ENCODE results near the gene SAMMSON.

SAMMSON gene

DNA sequence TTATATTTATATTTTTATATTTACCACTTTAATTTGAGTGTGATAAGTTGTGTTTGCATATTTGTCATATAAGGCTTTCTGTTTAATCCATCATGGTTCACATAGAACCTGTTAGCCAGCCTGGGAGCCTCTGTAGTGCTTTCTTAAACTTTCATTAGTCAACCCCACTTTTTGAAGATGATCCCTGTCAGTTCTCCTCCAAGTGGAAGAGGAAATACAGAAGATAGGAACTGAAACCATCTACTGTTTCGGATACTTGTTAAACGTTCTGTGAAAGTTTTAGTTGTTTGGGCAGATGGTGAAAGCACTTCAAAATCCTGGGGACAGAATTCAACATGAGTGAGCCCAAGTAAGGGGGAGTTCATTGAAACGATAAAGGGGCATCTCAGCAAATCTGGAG, 4.6 kb upstream of the SAMMSON start:
- TF ChIP-seq, protein P1, sequence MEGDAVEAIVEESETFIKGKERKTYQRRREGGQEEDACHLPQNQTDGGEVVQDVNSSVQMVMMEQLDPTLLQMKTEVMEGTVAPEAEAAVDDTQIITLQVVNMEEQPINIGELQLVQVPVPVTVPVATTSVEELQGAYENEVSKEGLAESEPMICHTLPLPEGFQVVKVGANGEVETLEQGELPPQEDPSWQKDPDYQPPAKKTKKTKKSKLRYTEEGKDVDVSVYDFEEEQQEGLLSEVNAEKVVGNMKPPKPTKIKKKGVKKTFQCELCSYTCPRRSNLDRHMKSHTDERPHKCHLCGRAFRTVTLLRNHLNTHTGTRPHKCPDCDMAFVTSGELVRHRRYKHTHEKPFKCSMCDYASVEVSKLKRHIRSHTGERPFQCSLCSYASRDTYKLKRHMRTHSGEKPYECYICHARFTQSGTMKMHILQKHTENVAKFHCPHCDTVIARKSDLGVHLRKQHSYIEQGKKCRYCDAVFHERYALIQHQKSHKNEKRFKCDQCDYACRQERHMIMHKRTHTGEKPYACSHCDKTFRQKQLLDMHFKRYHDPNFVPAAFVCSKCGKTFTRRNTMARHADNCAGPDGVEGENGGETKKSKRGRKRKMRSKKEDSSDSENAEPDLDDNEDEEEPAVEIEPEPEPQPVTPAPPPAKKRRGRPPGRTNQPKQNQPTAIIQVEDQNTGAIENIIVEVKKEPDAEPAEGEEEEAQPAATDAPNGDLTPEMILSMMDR (IDR thresholded peaks at IDR 0.05; ENCODE audit: extremely low read depth, missing control alignments) = no peak
- no peak for DNase-seq (ENCODE audit: low spot score)

DNA sequence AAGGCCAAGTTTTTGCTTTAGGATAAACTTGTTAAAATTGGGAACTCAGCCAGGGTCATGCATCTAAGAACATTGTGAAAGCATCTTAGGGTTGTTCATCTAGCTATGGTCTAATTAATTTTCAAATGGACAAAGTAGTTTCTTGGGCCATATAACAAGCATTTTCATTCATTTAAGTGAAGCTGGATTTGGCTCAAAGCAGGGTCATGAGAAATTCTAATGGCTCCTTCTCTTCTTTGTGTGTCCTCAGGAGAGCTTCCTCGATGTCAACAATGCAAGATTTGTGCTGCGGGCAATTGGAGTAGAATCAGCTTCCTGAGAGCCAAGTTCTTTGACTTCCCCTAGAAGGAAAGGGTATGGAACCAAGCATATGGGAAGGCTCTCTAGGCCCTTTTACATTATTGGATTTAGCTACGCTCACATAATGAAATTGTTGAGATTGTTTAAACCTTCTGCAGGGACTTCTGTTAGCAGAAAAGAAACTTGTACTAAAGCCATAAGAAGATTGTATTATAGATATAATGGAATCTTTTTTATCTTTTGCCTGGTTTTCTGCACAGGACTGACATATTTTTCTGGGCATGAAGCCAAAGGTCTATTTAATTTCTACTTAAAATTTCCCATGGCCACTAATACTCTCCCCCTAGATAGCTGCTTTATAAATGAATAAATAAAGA, 1.8 kb upstream of the SAMMSON start:
- DNase-seq (ENCODE audit: low spot score) = no peak
- TF ChIP-seq, protein P1 (IDR thresholded peaks at IDR 0.05; ENCODE audit: extremely low read depth, missing control alignments) = no peak

DNA sequence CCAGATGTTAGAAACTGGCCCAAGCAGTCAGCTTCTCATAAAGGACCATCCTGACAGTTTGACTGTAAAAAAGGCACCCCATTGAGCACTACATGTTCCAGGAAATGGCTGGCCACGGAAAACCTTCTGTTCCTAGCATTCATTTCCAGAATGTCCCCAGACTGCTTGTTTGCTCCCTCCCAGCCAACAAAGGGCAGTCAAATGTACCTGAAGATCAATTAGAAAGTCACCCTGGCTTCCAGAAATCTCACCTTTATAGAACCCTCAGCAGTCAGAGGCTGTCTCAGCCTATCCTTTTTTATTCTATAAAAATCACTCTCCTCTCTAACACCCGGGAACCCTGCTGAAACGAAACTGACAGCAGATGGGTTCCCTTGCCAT, 784 bp upstream of the SAMMSON start:
- TF ChIP-seq, protein P1 (IDR thresholded peaks at IDR 0.05; ENCODE audit: extremely low read depth, missing control alignments) = no peak
- DNase-seq (ENCODE audit: low spot score) = no peak

DNA sequence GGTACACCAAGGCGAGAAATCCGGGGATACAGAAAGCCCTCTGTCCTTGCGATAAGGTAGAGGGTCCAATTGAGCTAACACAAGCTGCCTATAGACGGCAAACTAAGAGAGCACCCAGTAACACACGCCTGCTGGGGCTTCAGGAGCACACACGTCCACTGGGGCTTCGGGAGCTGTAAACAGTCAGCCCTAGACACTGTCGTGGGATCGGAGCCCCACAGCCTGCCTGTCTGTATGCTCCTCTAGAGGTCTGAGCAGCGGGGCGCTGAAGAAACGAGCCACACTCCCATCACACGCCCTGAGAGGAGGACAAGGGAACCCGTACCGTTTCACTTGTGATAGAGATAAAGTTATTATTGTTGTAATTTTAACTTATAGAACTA, 486 bp downstream of the SAMMSON start:
- no peak for DNase-seq (ENCODE audit: low spot score)

DNA sequence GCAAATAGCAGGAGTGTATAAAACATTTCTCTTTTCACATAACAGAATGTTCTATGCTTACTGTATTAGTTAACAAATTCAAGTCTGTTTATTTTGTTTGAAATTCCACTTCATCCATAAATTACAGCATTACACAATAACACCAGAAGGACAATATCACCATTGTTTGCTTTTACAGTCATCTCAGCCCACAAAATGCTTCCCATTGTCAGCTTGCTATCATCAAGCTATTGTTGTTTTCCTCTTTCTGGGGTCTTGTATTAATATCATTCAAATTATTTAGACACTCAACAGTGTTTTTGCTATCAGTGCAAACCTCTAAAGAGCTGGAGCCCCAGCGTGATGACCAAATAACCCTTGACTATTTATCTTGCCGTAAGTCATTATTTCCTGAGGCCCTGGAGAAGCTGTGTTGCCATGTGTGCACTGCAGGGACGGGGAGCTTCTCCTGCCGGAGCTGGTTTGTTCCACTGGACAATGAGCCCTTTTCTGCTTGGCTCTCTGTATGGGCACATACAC, 1.1 kb downstream of the SAMMSON start:
- TF ChIP-seq, protein P1 (IDR thresholded peaks at IDR 0.05; ENCODE audit: extremely low read depth, missing control alignments) = no peak
- DNase-seq (ENCODE audit: low spot score) = no peak

More for the DNA sequence above, 486 bp downstream of the SAMMSON start:
- TF ChIP-seq, protein P1 (IDR thresholded peaks at IDR 0.05; ENCODE audit: extremely low read depth, missing control alignments) = no peak

DNA sequence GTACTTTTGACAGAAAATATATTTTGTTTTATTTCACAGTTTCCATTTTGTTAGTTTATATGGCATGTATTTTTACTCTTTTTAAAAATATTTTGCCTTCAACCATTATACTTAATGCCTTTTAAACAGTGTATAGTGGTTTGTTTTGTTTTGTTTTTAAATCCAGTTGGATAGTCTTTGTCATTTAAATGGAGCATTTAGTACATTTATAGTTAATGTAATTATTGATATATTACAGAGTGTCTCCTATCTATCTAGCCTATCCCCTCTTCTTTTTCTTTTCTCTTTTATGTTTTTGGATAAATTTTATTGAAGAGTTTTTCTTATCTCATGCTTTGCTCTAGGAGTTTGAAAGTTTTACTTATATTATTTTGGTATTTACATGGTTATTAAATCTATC, 3.6 kb downstream of the SAMMSON start:
- TF ChIP-seq, protein P1 (IDR thresholded peaks at IDR 0.05; ENCODE audit: extremely low read depth, missing control alignments) = no peak
- DNase-seq (ENCODE audit: low spot score) = no peak

DNA sequence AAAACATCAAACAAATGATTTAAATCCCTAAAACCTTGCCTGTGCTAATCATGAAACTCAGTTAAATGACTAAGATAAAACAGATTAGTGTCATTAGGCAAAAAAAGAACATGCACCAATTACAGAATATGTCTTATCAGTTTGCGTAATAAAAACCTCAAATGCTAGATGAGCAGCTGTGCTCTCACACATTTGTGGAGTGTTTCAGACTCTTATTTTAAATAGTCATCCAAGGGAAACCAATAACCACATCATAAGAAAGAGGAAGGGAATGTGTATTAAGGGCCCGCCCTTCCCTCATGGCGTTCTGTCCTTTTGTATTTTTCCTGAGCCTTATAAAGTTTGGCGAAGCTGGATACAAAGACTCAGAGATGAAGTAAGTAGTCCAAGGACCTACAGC, 6.6 kb downstream of the SAMMSON start:
- no peak for DNase-seq (ENCODE audit: low spot score)
- TF ChIP-seq, protein P1 (IDR thresholded peaks at IDR 0.05; ENCODE audit: extremely low read depth, missing control alignments) = no peak
